H9 (cell line): ENCODE measurements around the gene UGT3A1. TPM values are rescaled to one million over a fixed set of nuclear protein-coding genes. Genes with fewer than 3 reads are reported as not detected.

Source experiments
- DNase-seq: peaks from one replicate; pipeline ENCODE4 v3.0.0-alpha.2; 2017
- H2AFZ ChIP-seq: one replicate; pipeline ENCODE4 v1.6.1; 2013; ENCODE audit warnings: mild to moderate bottlenecking, low read length, control low read depth, moderate library complexity
- H2AK5ac ChIP-seq: 2 replicates; pipeline ENCODE4 v1.6.1; 2013; ENCODE audit warnings: low read length, control low read depth, mixed read lengths; ENCODE audit not compliant: insufficient read length
- H2BK120ac ChIP-seq: one replicate; pipeline ENCODE4 v1.6.1; 2013; ENCODE audit warnings: low read depth, mild to moderate bottlenecking, low read length, control low read depth, inconsistent platforms; ENCODE audit not compliant: poor library complexity, severe bottlenecking
- H2BK12ac ChIP-seq: 2 replicates; pipeline ENCODE4 v1.6.1; 2013; ENCODE audit warnings: low read length, control low read depth, mixed read lengths, low read depth; ENCODE audit not compliant: insufficient read length
- H2BK15ac ChIP-seq: 2 replicates; pipeline ENCODE4 v1.6.1; 2013; ENCODE audit warnings: low read depth, low read length, control low read depth
- H2BK20ac ChIP-seq: one replicate; pipeline ENCODE4 v1.6.1; 2013; ENCODE audit warnings: low read depth, mild to moderate bottlenecking, low read length, control low read depth, inconsistent platforms; ENCODE audit not compliant: poor library complexity, severe bottlenecking
- H2BK5ac ChIP-seq: 2 replicates; pipeline ENCODE4 v1.6.1; 2013; ENCODE audit warnings: low read length, control low read depth, mixed read lengths; ENCODE audit not compliant: insufficient read length
- H3K14ac ChIP-seq: 2 replicates; pipeline ENCODE4 v1.6.1; 2013; ENCODE audit warnings: low read length, control low read depth; ENCODE audit not compliant: insufficient read depth
- H3K18ac ChIP-seq: 2 replicates; pipeline ENCODE4 v1.6.1; 2013; ENCODE audit warnings: low read depth, mild to moderate bottlenecking, mixed read lengths, low read length, control low read depth; ENCODE audit not compliant: insufficient read length
- H3K23ac ChIP-seq: 2 replicates; pipeline ENCODE4 v1.6.1; 2013; ENCODE audit warnings: low read length, control low read depth, mixed read lengths, low read depth; ENCODE audit not compliant: insufficient read length
- H3K23me2 ChIP-seq: 2 replicates; pipeline ENCODE4 v1.6.1; 2013; ENCODE audit warnings: low read depth, mild to moderate bottlenecking, mixed read lengths, low read length, control low read depth; ENCODE audit not compliant: insufficient read length, poor library complexity, severe bottlenecking
- H3K27ac ChIP-seq: 2 replicates; pipeline ENCODE4 v1.5.1; 2013; ENCODE audit warnings: low read length, control low read depth, mixed read lengths, low read depth; ENCODE audit not compliant: insufficient read length
- H3K27me3 ChIP-seq: 2 replicates; pipeline ENCODE4 v1.6.1; 2013; ENCODE audit warnings: low read length, control low read depth, inconsistent platforms; ENCODE audit not compliant: insufficient read depth
- H3K4ac ChIP-seq: 2 replicates; pipeline ENCODE4 v1.6.1; 2013; ENCODE audit warnings: low read depth, mild to moderate bottlenecking, control low read depth, inconsistent platforms, low read length, moderate library complexity
- H3K4me1 ChIP-seq: 2 replicates; pipeline ENCODE4 v1.6.1; 2013; ENCODE audit warnings: low read length, control low read depth, inconsistent platforms; ENCODE audit not compliant: insufficient read depth
- H3K4me2 ChIP-seq: 2 replicates; pipeline ENCODE4 v1.6.1; 2013; ENCODE audit warnings: low read length, control low read depth, mixed read lengths; ENCODE audit not compliant: insufficient read length, insufficient read depth
- H3K56ac ChIP-seq: 2 replicates; pipeline ENCODE4 v1.6.1; 2013; ENCODE audit warnings: low read depth, mild to moderate bottlenecking, mixed read lengths, low read length, control low read depth; ENCODE audit not compliant: insufficient read length
- H3K79me1 ChIP-seq: 2 replicates; pipeline ENCODE4 v1.6.1; 2013; ENCODE audit warnings: low read depth, mild to moderate bottlenecking, moderate library complexity, low read length, control low read depth, inconsistent platforms; ENCODE audit not compliant: insufficient read depth, poor library complexity, severe bottlenecking
- H3K79me2 ChIP-seq: 2 replicates; pipeline ENCODE4 v1.6.1; 2013; ENCODE audit warnings: low read length, control low read depth, inconsistent platforms; ENCODE audit not compliant: insufficient read depth
- H3K9ac ChIP-seq: 2 replicates; pipeline ENCODE4 v1.6.1; 2013; ENCODE audit warnings: low read length, control low read depth, mixed read lengths; ENCODE audit not compliant: insufficient read length; ENCODE audit errors: extremely low read depth
- H3K9me3 ChIP-seq: one replicate; pipeline ENCODE4 v1.6.1; 2013; ENCODE audit warnings: low read depth, low read length, inconsistent platforms; ENCODE audit not compliant: control insufficient read depth
- H3T11ph ChIP-seq: one replicate; pipeline ENCODE4 v1.6.1; 2013; ENCODE audit warnings: mild to moderate bottlenecking, low read length, control low read depth, inconsistent platforms
- H4K20me1 ChIP-seq: one replicate; pipeline ENCODE4 v1.6.1; 2013; ENCODE audit not compliant: control insufficient read depth, insufficient read length, insufficient read depth
- H4K5ac ChIP-seq: 2 replicates; pipeline ENCODE4 v1.6.1; 2013; ENCODE audit warnings: low read depth, mild to moderate bottlenecking, mixed read lengths, low read length, control low read depth; ENCODE audit not compliant: insufficient read length
- H4K8ac ChIP-seq: replicated peaks from 2 replicates; pipeline ENCODE4 v1.6.1; 2013; ENCODE audit warnings: low read length, control low read depth, mixed read lengths, low read depth; ENCODE audit not compliant: insufficient read length
- H4K91ac ChIP-seq: 2 replicates; pipeline ENCODE4 v1.6.1; 2013; ENCODE audit warnings: low read depth, mild to moderate bottlenecking, moderate library complexity, mixed read lengths, low read length, control low read depth; ENCODE audit not compliant: insufficient read length
- H3K27ac Mint-ChIP-seq, 3 experiments: 2 replicates in 2 of 3; 3 replicates in 1 of 3; pipeline ENCODE4 v1.8.0; 2020 to 2021; ENCODE audit warnings: mixed read lengths in 3 of 3, mild to moderate bottlenecking in 1 of 3, moderate library complexity in 1 of 3
- H3K27me3 Mint-ChIP-seq: 2 replicates; pipeline ENCODE4 v1.8.0; 2021; ENCODE audit warnings: low read depth, mild to moderate bottlenecking, moderate library complexity, mixed read lengths
- H3K36me3 Mint-ChIP-seq, 3 experiments: 2 replicates in 2 of 3; 3 replicates in 1 of 3; pipeline ENCODE4 v1.8.0; 2020 to 2021; ENCODE audit warnings: low read depth in 3 of 3, mixed read lengths in 3 of 3; ENCODE audit not compliant: insufficient read depth in 1 of 3
- H3K4me1 Mint-ChIP-seq, 2 experiments: 2 replicates each; pipeline ENCODE4 v1.8.0; 2020; ENCODE audit warnings: mixed read lengths in 2 of 2
- H3K4me3 Mint-ChIP-seq, 2 experiments: 2 replicates in 1 of 2; 3 replicates in 1 of 2; pipeline ENCODE4 v1.8.0; 2020 to 2021; ENCODE audit warnings: mild to moderate bottlenecking in 2 of 2, mixed read lengths in 2 of 2, moderate library complexity in 1 of 2
- H3K9me3 Mint-ChIP-seq, 2 experiments: 2 replicates in 1 of 2; 3 replicates in 1 of 2; pipeline ENCODE4 v1.8.0; 2020; ENCODE audit warnings: mild to moderate bottlenecking in 2 of 2, mixed read lengths in 2 of 2, moderate library complexity in 1 of 2
- CTCF ChIP-seq: fragments of 200-600 bp; sonication (generic); conservative IDR thresholded peaks from 3 replicates; pipeline ENCODE4 v1.8.0; 2021; ENCODE audit warnings: antibody characterized with exemption, mild to moderate bottlenecking
- WGBS: extraction: QIAGEN DNeasy Blood & Tissue Kit; methylation state at CpG from one replicate; pipeline ENCODE4 v1.1.7; 2013; ENCODE audit warnings: missing lambda C conversion rate, low lambda C conversion rate, mixed read lengths; ENCODE audit not compliant: insufficient read length; ENCODE audit errors: extremely low coverage; 5-methylcytosine and 5-hydroxymethylcytosine counted together
- total RNA-seq: library from RNA; stranded (reverse); gene quantifications from 2 replicates; pipeline ENCODE4 v1.2.1, GENCODE V29; 2021

The UGT3A1 gene
- total RNA-seq, 1 experiment from 2014 or later, result 1.8 TPM

DNA sequence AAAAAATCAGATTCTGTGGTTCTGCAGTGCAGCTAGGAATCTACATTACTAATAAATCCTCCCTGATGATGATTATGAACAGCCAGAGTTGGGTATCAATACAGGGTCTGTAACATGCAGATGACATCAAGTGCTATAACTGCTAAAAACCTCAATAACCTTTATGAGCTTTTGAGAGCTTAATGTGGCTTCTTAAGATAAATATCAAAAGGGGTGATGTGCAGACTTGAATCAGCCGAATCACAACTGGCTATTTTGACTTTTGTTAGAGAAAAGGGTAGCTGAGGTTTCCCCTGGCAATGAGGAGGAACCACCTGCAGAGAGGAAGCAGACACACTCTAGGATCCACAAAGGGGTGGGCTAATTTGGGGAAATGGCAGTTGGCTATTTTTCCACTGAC lies 83.0 kb downstream of the UGT3A1 start:
- Histone ChIP-seq H4K91ac (no peak overlapping the region), H3K18ac (no peak overlapping the region), H2BK15ac (no peak overlapping the region), H3K4me1 (no peaks in the 10 kb centered on the region), H3K14ac (no peak overlapping the region), H3K9me3 (no peaks in the 10 kb centered on the region), H3K79me2 (no peaks in the 10 kb centered on the region), H3K27ac (no peak overlapping the region), H2BK120ac (no peak overlapping the region), H3K23me2 (no peaks in the 10 kb centered on the region), H3K27me3 (no peaks in the 10 kb centered on the region), H2AFZ (no peak overlapping the region), H4K5ac (no peak overlapping the region), H2BK5ac (no peak overlapping the region), H3K23ac (no peak overlapping the region), H3K79me1 (no peaks in the 10 kb centered on the region), H4K8ac (no peak overlapping the region), H4K20me1 (no peaks in the 10 kb centered on the region), H3K56ac (no peak overlapping the region), H2BK12ac (no peak overlapping the region), H3K9ac (no peak overlapping the region), H2AK5ac (no peak overlapping the region), H3K4ac (no peak overlapping the region), H2BK20ac (no peak overlapping the region), H3T11ph (no peak overlapping the region), H3K4me2 (no peak overlapping the region)
- Mint-ChIP-seq H3K4me1 (peaks cover 3 to 8% of the 10 kb centered on the region in 2 experiments; a peak in 3 of 4 replicates), H3K27ac (no peak overlapping the region), H3K9me3 (peaks cover 38 to 39% of the 10 kb centered on the region in 2 experiments), H3K4me3 (no peak overlapping the region), H3K36me3 (peaks cover 4 to 23% (median 17%) of the 10 kb centered on the region in 3 experiments; a peak in 6 of 7 replicates), H3K27me3 (peaks cover 5% of the 10 kb centered on the region)
- no peak for DNase-seq
- TF ChIP-seq CTCF, result no peak
- no CpG with 5 or more reads among the region's 1 CpG for WGBS
